GM19328 (cell line): ENCODE measurements around the gene MUC20.
"Not testable (repeated sequence)": the region's sequence is repeated elsewhere in the genome, so short reads cannot be mapped to it uniquely, and the experiment has no call there.

Experiments
- ATAC-seq: cut with Tn5 transposase; IDR thresholded peaks from one replicate; pipeline ENCODE4 v1.9.1; 2021; ENCODE audit warnings: mild to moderate bottlenecking, moderate library complexity; ENCODE audit not compliant: unreplicated experiment

Gene MUC20

GRCh38 chr3:195692781-195693427 is 27.9 kb upstream of the MUC20 start:
- no peak for ATAC-seq

- ATAC-seq = no peak
These were observed 27.2 kb upstream of the MUC20 start for GRCh38 chr3:195693428-195694216.

GRCh38 chr3:195694217-195695076 is 26.3 kb upstream of the MUC20 start:
- ATAC-seq = not testable (repeated sequence)

GRCh38 chr3:195696632-195697278 is 24.0 kb upstream of the MUC20 start:
- no peak for ATAC-seq

- ATAC-seq = no peak
These were observed 23.0 kb upstream of the MUC20 start for GRCh38 chr3:195697582-195698324.

- no peak for ATAC-seq
These were observed 22.5 kb upstream of the MUC20 start for GRCh38 chr3:195698325-195698646.

GRCh38 chr3:195698647-195699387 is 22.0 kb upstream of the MUC20 start:
- ATAC-seq = no peak

GRCh38 chr3:195699388-195699771 is 21.4 kb upstream of the MUC20 start:
- ATAC-seq = no peak

- no peak for ATAC-seq
These were observed 20.9 kb upstream of the MUC20 start for GRCh38 chr3:195699860-195700259.

- ATAC-seq = no peak
These were observed 20.5 kb upstream of the MUC20 start for GRCh38 chr3:195700319-195700718.

GRCh38 chr3:195701042-195701915 is 19.5 kb upstream of the MUC20 start:
- ATAC-seq = no peak

- ATAC-seq = no peak
These were observed 17.0 kb upstream of the MUC20 start for GRCh38 chr3:195703776-195704175.

- ATAC-seq = no peak
These were observed 16.3 kb upstream of the MUC20 start for GRCh38 chr3:195704433-195704999.

GRCh38 chr3:195705081-195705991 is 15.4 kb upstream of the MUC20 start:
- no peak for ATAC-seq

- no peak for ATAC-seq
These were observed 12.7 kb upstream of the MUC20 start for GRCh38 chr3:195708061-195708460.

- no peak for ATAC-seq
These were observed 11.9 kb upstream of the MUC20 start for GRCh38 chr3:195708626-195709481.

- ATAC-seq = no peak
These were observed 11.1 kb upstream of the MUC20 start for GRCh38 chr3:195709676-195710085.
